ENCODE results near the gene NFKB2.

Gene NFKB2

GRCh38 chr10:102412293-102412692 lies 16.8 kb downstream of the NFKB2 start:
- DNase-seq = no peak
- H3K9me3 ChIP-seq = no peaks in the 10 kb centered on the region
- peaks cover 18% of the 10 kb centered on the region for H3K4me1 ChIP-seq
- no peaks in the 10 kb centered on the region; the same call in 1 of the 2 replicates for H3K36me3 ChIP-seq
- H3K27me3 ChIP-seq = no peaks in the 10 kb centered on the region
- no peak for TF ChIP-seq CTCF (IDR thresholded peaks at IDR 0.05; ENCODE audit: low read depth, low read length)
- H3K4me3 ChIP-seq (ENCODE audit: low read depth, low read length) = no peak overlapping the region

- H3K4me3 ChIP-seq (ENCODE audit: low read depth, low read length) = no peak overlapping the region; the same call in 1 of the 2 replicates
- H3K36me3 ChIP-seq = no peaks in the 10 kb centered on the region; the same call in 1 of the 2 replicates
- peaks cover 18% of the 10 kb centered on the region for H3K4me1 ChIP-seq
- H3K9me3 ChIP-seq = no peaks in the 10 kb centered on the region
- DNase-seq = peak; percentile 83
- no peak for TF ChIP-seq CTCF (IDR thresholded peaks at IDR 0.05; ENCODE audit: low read depth, low read length)
- no peaks in the 10 kb centered on the region for H3K27me3 ChIP-seq
Observed at GRCh38 chr10:102413053-102413705, 17.7 kb downstream of the NFKB2 start.

- Histone ChIP-seq H3K4me3 (ENCODE audit: low read depth, low read length) (no peak overlapping the region), H3K9me3 (no peaks in the 10 kb centered on the region), H3K27me3 (no peaks in the 10 kb centered on the region), H3K4me1 (peaks cover 18% of the 10 kb centered on the region), H3K36me3 (no peaks in the 10 kb centered on the region; the same call in 1 of the 2 replicates)
- DNase-seq = no peak
- TF ChIP-seq CTCF (IDR thresholded peaks at IDR 0.05; ENCODE audit: low read depth, low read length) = no peak
Observed at GRCh38 chr10:102413806-102414561, 18.5 kb downstream of the NFKB2 start.

GRCh38 chr10:102414749-102415148 lies 19.2 kb downstream of the NFKB2 start:
- no peak for DNase-seq
- H3K4me1 ChIP-seq = peaks cover 18% of the 10 kb centered on the region
- no peak for TF ChIP-seq CTCF (IDR thresholded peaks at IDR 0.05; ENCODE audit: low read depth, low read length)

GRCh38 chr10:102416283-102416682 lies 20.8 kb downstream of the NFKB2 start:
- no peaks in the 10 kb centered on the region for H3K27me3 ChIP-seq
- no peak overlapping the region for H3K4me3 ChIP-seq (ENCODE audit: low read depth, low read length)
- peaks cover 15% of the 10 kb centered on the region for H3K4me1 ChIP-seq
- H3K36me3 ChIP-seq = no peaks in the 10 kb centered on the region; the same call in 1 of the 2 replicates
- no peak for DNase-seq
- no peak for TF ChIP-seq CTCF (IDR thresholded peaks at IDR 0.05; ENCODE audit: low read depth, low read length)
- no peaks in the 10 kb centered on the region for H3K9me3 ChIP-seq

More at GRCh38 chr10:102414749-102415148, 19.2 kb downstream of the NFKB2 start:
- H3K9me3 ChIP-seq = no peaks in the 10 kb centered on the region
- H3K27me3 ChIP-seq = no peaks in the 10 kb centered on the region
- H3K4me3 ChIP-seq (ENCODE audit: low read depth, low read length) = no peak overlapping the region
- no peaks in the 10 kb centered on the region; the same call in 1 of the 2 replicates for H3K36me3 ChIP-seq

- no peak for TF ChIP-seq CTCF (IDR thresholded peaks at IDR 0.05; ENCODE audit: low read depth, low read length)
- H3K36me3 ChIP-seq = no peaks in the 10 kb centered on the region; the same call in 1 of the 2 replicates
- no peak overlapping the region for H3K4me3 ChIP-seq (ENCODE audit: low read depth, low read length)
- no peak for DNase-seq
- peaks cover 11% of the 10 kb centered on the region for H3K4me1 ChIP-seq
- no peaks in the 10 kb centered on the region for H3K9me3 ChIP-seq
- H3K27me3 ChIP-seq = no peaks in the 10 kb centered on the region
Observed at GRCh38 chr10:102416695-102417094, 21.2 kb downstream of the NFKB2 start.
